ENCODE data around the gene CRY2. TPM values are rescaled to one million over a fixed set of nuclear protein-coding genes. Genes with fewer than 3 reads are reported as not detected.
A peak's percentile ranks its signal among the peaks of the same experiment; 100 is the strongest.

The CRY2 gene
- polyA plus RNA-seq, 1 donor (not counting 4 experiments of a cell fraction or from before 2014, with no cell fraction given): 7.9 TPM

DNA sequence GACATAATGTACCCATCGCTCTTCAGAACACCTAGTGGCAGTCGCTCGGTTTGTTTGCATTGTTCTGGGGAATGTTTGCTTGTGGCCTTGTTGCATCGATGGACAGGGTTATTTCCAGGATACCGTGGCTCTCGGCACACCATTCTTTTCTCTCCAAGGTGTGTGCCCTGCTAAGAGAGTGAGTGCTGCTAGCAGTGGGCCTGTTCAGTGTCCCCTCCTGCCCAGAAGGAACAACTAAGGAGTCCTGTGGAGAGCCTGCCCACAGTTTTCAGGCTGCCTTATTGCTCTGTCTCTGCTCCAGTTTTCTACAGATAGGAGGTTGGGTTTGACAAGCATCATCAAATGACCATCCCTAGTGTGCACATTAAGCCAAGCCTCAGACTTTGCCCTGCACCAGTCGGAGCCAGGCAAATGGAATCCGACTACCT is 1.4 kb downstream of the CRY2 start:
- Histone ChIP-seq H3K9me1 (ENCODE audit: control insufficient read depth, extremely low read depth, insufficient read depth, low read length) (no peaks in the 10 kb centered on the region), H3K27ac (ENCODE audit: control insufficient read depth, insufficient read depth, low read length) (no peak overlapping the region), H2AFZ (ENCODE audit: control insufficient read depth, low read length) (no peak overlapping the region), H3K27me3 (ENCODE audit: control insufficient read depth, extremely low read depth, insufficient read depth, low read length) (no peaks in the 10 kb centered on the region), H3K36me3 (ENCODE audit: control insufficient read depth in 2 of 2, extremely low read depth in 1 of 2, insufficient read depth in 2 of 2, low read length in 2 of 2) (no peaks in the 10 kb centered on the region), H3K79me2 (ENCODE audit: control insufficient read depth, insufficient read depth, low read length) (peaks cover 30% of the 10 kb centered on the region), H3K9me3 (ENCODE audit: control insufficient read depth, low read depth, low read length) (no peaks in the 10 kb centered on the region), H3K4me2 (ENCODE audit: control insufficient read depth, extremely low read depth, insufficient read depth, low read depth, low read length) (peak overlapping the region; percentile 92), H4K20me1 (ENCODE audit: control insufficient read depth, extremely low read depth, insufficient read depth, low read length) (no peaks in the 10 kb centered on the region), H3K4me1 (ENCODE audit: control insufficient read depth, extremely low read depth, insufficient read depth, low read length) (peaks cover 13% of the 10 kb centered on the region), H3K4me3 (ENCODE audit: control insufficient read depth in 2 of 3, extremely low read depth in 1 of 3, insufficient read depth in 2 of 3, low read depth in 1 of 3, low read length in 3 of 3) (peak overlapping the region in 2 of 3 experiments; percentile 78 to 98), H3K9ac (ENCODE audit: control insufficient read depth, extremely low read depth, insufficient read depth, low read length) (peak overlapping the region; percentile 95)
- dilution Hi-C loops (cut with MboI; ENCODE audit: extremely low pct_ligation_motif_present, low sequenced_read_pairs): no loop called here
- TF ChIP-seq, protein P1, sequence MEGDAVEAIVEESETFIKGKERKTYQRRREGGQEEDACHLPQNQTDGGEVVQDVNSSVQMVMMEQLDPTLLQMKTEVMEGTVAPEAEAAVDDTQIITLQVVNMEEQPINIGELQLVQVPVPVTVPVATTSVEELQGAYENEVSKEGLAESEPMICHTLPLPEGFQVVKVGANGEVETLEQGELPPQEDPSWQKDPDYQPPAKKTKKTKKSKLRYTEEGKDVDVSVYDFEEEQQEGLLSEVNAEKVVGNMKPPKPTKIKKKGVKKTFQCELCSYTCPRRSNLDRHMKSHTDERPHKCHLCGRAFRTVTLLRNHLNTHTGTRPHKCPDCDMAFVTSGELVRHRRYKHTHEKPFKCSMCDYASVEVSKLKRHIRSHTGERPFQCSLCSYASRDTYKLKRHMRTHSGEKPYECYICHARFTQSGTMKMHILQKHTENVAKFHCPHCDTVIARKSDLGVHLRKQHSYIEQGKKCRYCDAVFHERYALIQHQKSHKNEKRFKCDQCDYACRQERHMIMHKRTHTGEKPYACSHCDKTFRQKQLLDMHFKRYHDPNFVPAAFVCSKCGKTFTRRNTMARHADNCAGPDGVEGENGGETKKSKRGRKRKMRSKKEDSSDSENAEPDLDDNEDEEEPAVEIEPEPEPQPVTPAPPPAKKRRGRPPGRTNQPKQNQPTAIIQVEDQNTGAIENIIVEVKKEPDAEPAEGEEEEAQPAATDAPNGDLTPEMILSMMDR (optimal IDR thresholded peaks at IDR 0.05 in 1 of 3, IDR thresholded peaks at IDR 0.05 in 1 of 3, conservative IDR thresholded peaks at IDR 0.05 in 1 of 3; ENCODE audit: extremely low read depth in 1 of 3, insufficient read depth in 2 of 3, low read length in 3 of 3): no peak
- no peak for TF ChIP-seq EZH2 (IDR thresholded peaks at IDR 0.05; ENCODE audit: low read length)
- DNase-seq (ENCODE audit: low read depth, low spot score) (no peak), FAIRE-seq (no peak)

DNA sequence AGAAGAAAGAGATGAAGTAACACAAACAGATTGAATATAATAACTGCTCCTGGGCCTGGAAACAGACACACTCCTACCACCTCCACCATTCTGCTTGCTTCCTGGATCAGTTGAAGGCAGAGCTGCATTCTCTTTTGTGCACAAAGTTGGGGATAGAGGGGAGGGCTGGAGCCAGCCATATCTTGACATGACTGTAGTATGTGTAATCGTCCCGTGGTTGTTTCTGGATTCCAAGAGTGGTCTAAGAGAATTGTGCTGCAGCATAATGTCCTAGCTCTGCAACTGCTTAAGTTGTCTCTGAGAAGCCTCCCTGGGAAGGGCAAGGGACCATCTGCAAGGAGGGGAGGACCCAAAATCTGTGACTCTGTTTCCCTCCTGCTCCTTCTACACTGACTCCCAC is 3.2 kb downstream of the CRY2 start:
- Histone ChIP-seq H3K9me1 (ENCODE audit: control insufficient read depth, extremely low read depth, insufficient read depth, low read length) (no peaks in the 10 kb centered on the region), H3K4me1 (ENCODE audit: control insufficient read depth, extremely low read depth, insufficient read depth, low read length) (peaks cover 13% of the 10 kb centered on the region), H3K27ac (ENCODE audit: control insufficient read depth, insufficient read depth, low read length) (no peak overlapping the region), H3K4me2 (ENCODE audit: control insufficient read depth, extremely low read depth, insufficient read depth, low read depth, low read length) (no peak overlapping the region), H4K20me1 (ENCODE audit: control insufficient read depth, extremely low read depth, insufficient read depth, low read length) (no peaks in the 10 kb centered on the region), H3K9me3 (ENCODE audit: control insufficient read depth, low read depth, low read length) (no peaks in the 10 kb centered on the region), H2AFZ (ENCODE audit: control insufficient read depth, low read length) (no peak overlapping the region), H3K9ac (ENCODE audit: control insufficient read depth, extremely low read depth, insufficient read depth, low read length) (no peak overlapping the region), H3K36me3 (ENCODE audit: control insufficient read depth in 2 of 2, extremely low read depth in 1 of 2, insufficient read depth in 2 of 2, low read length in 2 of 2) (no peaks in the 10 kb centered on the region), H3K4me3 (ENCODE audit: control insufficient read depth in 2 of 3, extremely low read depth in 1 of 3, insufficient read depth in 2 of 3, low read depth in 1 of 3, low read length in 3 of 3) (no peak overlapping the region), H3K27me3 (ENCODE audit: control insufficient read depth, extremely low read depth, insufficient read depth, low read length) (no peaks in the 10 kb centered on the region), H3K79me2 (ENCODE audit: control insufficient read depth, insufficient read depth, low read length) (peaks cover 33% of the 10 kb centered on the region)
- no peak for FAIRE-seq
- dilution Hi-C loops (cut with MboI; ENCODE audit: extremely low pct_ligation_motif_present, low sequenced_read_pairs): no loop called here
- DNase-seq (ENCODE audit: low read depth, low spot score): no peak
- TF ChIP-seq, protein P1 (optimal IDR thresholded peaks at IDR 0.05 in 1 of 3, IDR thresholded peaks at IDR 0.05 in 1 of 3, conservative IDR thresholded peaks at IDR 0.05 in 1 of 3; ENCODE audit: extremely low read depth in 1 of 3, insufficient read depth in 2 of 3, low read length in 3 of 3): no peak
- TF ChIP-seq EZH2 (IDR thresholded peaks at IDR 0.05; ENCODE audit: low read length): no peak
